CD4-positive, alpha-beta T cell (primary cell): Measurements from ENCODE around the gene PLCB1. TPM values are rescaled to one million over a fixed set of nuclear protein-coding genes. Genes with fewer than 3 reads are reported as not detected.
A peak's percentile ranks its signal among the peaks of the same experiment; 100 is the strongest.

ENCODE experiments used
- ATAC-seq: fragments of 200-7000 bp; cut with Tn5 transposase; one replicate; pipeline ENCODE4 v1.10.0; 2022; ENCODE audit warnings: mild to moderate bottlenecking; ENCODE audit not compliant: poor library complexity
- CTCF ChIA-PET: fragments of 350-600 bp; sonication (Branson Sonifier 250); formaldehyde crosslinking; loops from one replicate; lab custom pipeline; 2021; ENCODE audit warnings: antibody characterized with exemption, inconsistent platforms; lab: Charles Lee
- POLR2A ChIA-PET: fragments of 350-600 bp; sonication (Branson Sonifier 250); formaldehyde crosslinking; loops from one replicate; lab custom pipeline; 2021; ENCODE audit warnings: antibody characterized with exemption, inconsistent platforms; lab: Charles Lee
- DNase-seq, 14 experiments: peaks; one replicate each; pipeline ENCODE4 v3.0.0-alpha.2; 2013 to 2020; ENCODE audit warnings: mixed read lengths in 2 of 14
- H3K27ac ChIP-seq, 2 donors: one replicate each; pipeline versions ENCODE4 v1.5.1 to v1.7.0; 2013; ENCODE audit warnings: low read length in 2 of 2, low read depth in 1 of 2, mild to moderate bottlenecking in 1 of 2
- H3K27me3 ChIP-seq, 2 experiments: 1 replicate in 1 of 2; 2 replicates in 1 of 2; pipeline versions ENCODE4 v1.6.1 to v1.7.0; 2013; ENCODE audit warnings: low read length in 2 of 2, control low read depth in 1 of 2, mild to moderate bottlenecking in 1 of 2, moderate library complexity in 1 of 2; ENCODE audit not compliant: insufficient read depth in 2 of 2, control insufficient read depth in 1 of 2
- H3K36me3 ChIP-seq: one replicate; pipeline ENCODE4 v1.6.1; 2013; ENCODE audit warnings: low read length, control low read depth; ENCODE audit not compliant: insufficient read depth
- H3K4me1 ChIP-seq: one replicate; pipeline ENCODE4 v1.6.1; 2013; ENCODE audit warnings: low read length, control low read depth; ENCODE audit not compliant: insufficient read depth
- H3K4me3 ChIP-seq: one replicate; pipeline ENCODE4 v1.5.1; 2013; ENCODE audit warnings: mild to moderate bottlenecking, low read length, moderate library complexity
- H3K9me3 ChIP-seq, 2 experiments: 1 replicate in 1 of 2; 2 replicates in 1 of 2; pipeline versions ENCODE4 v1.6.1 to v1.7.0; 2013; ENCODE audit warnings: low read length in 2 of 2, mild to moderate bottlenecking in 2 of 2, control low read depth in 1 of 2, moderate library complexity in 1 of 2; ENCODE audit not compliant: control insufficient read depth in 1 of 2, insufficient read depth in 1 of 2
- H3K27ac Mint-ChIP-seq: one replicate; pipeline ENCODE4 v1.8.0; 2020; ENCODE audit warnings: mixed read lengths
- H3K27me3 Mint-ChIP-seq: one replicate; pipeline ENCODE4 v1.8.0; 2021; ENCODE audit warnings: mixed read lengths
- H3K36me3 Mint-ChIP-seq: one replicate; pipeline ENCODE4 v1.8.0; 2021; ENCODE audit warnings: low read depth, mixed read lengths
- H3K4me1 Mint-ChIP-seq: one replicate; pipeline ENCODE4 v1.8.0; 2021; ENCODE audit warnings: low read depth, mixed read lengths
- H3K4me3 Mint-ChIP-seq: one replicate; pipeline ENCODE4 v1.8.0; 2020; ENCODE audit warnings: mild to moderate bottlenecking, mixed read lengths
- H3K9me3 Mint-ChIP-seq: one replicate; pipeline ENCODE4 v1.8.0; 2020; ENCODE audit warnings: mixed read lengths
- CTCF ChIP-seq: fragments of 200-600 bp; IDR thresholded peaks from one replicate; pipeline ENCODE4 v1.8.0; 2022; ENCODE audit warnings: antibody characterized with exemption, mild to moderate bottlenecking
- intact Hi-C, 2 experiments: fragments of 100-400 bp; cut with DNase I in 1 of 2; cut with micrococcal nuclease in 1 of 2; formaldehyde crosslinking; loops; one replicate each; pipeline versions ENCODE4 v1.15.1 to v1.9.0; 2023 to 2025; cut with DNase I, micrococcal nuclease
- total RNA-seq, 174 experiments: library from RNA in 2 of 174; stranded (reverse) in 2 of 174; gene quantifications; one replicate each; pipeline ENCODE4 v1.2.3 and lab custom pipeline; 2021 to 2026

Gene PLCB1
- total RNA-seq, 2 experiments from 2014 or later = 3.8 to 5.6 TPM

DNA sequence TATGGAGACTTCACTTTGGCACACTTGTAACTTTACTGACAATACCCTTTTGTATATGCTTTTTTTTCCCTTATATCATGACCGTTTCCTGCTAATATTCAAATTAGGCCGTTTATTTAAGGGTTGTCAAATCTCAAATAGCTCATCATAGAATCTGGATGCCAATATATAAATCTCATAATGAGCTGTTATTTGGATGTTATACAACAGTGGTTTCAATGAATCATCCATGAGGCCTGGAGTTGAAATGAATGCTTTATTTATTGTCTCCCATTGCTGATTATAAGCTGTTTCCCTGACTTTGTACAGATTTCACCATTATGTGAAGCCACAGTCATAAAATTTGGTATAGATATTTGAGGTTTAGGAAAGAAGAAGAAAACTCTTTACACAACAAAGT lies 256.1 kb downstream of the PLCB1 start:
- TF ChIP-seq CTCF = no peak
- Mint-ChIP-seq H3K27ac (no peak overlapping the region), H3K4me1 (peaks cover 4% of the 10 kb centered on the region), H3K27me3 (no peaks in the 10 kb centered on the region), H3K4me3 (no peak overlapping the region), H3K9me3 (no peaks in the 10 kb centered on the region), H3K36me3 (no peaks in the 10 kb centered on the region)
- H3K36me3 ChIP-seq = no peaks in the 10 kb centered on the region
- no peak for ATAC-seq
- CTCF ChIA-PET = interaction anchor here (0.7 to 1.2 kb wide), 2 partner anchors 306 to 344 kb away, joined by 3 to 4 read pairs; no protein-coding TSS in a partner anchor
- no peak overlapping the region for H3K4me3 ChIP-seq
- H3K4me1 ChIP-seq = no peaks in the 10 kb centered on the region
- intact Hi-C loops = loop anchor here (2.0 to 10.0 kb wide), 2 partner anchors 343 to 453 kb away; no protein-coding TSS in a partner anchor
- POLR2A ChIA-PET = interaction anchor here (1.6 kb wide), 1 partner anchor 344 kb away, joined by 5 read pairs; no protein-coding TSS in a partner anchor
- H3K27me3 ChIP-seq = no peaks in the 10 kb centered on the region
- DNase-seq = no peak
- no peak overlapping the region for H3K27ac ChIP-seq
- H3K9me3 ChIP-seq = no peaks in the 10 kb centered on the region

GRCh38 chr20:8388707-8389106 lies 256.6 kb downstream of the PLCB1 start:
- intact Hi-C loops = loop anchor here (1.0 to 10.0 kb wide), 4 partner anchors 256 to 454 kb away; partner anchors contain the start of gene PLCB1 (in 2 of the 2)
- Mint-ChIP-seq H3K27me3 (no peaks in the 10 kb centered on the region), H3K4me1 (peaks cover 4% of the 10 kb centered on the region), H3K36me3 (no peaks in the 10 kb centered on the region), H3K27ac (no peak overlapping the region), H3K4me3 (no peak overlapping the region), H3K9me3 (no peaks in the 10 kb centered on the region)
- Histone ChIP-seq H3K9me3 (no peaks in the 10 kb centered on the region), H3K27ac (no peak overlapping the region), H3K27me3 (no peaks in the 10 kb centered on the region), H3K36me3 (no peaks in the 10 kb centered on the region), H3K4me3 (no peak overlapping the region), H3K4me1 (no peaks in the 10 kb centered on the region)
- no peak for TF ChIP-seq CTCF
- ChIA-PET POLR2A (no interaction called here), CTCF (interaction anchor here (0.7 to 1.2 kb wide), 2 partner anchors 257 to 345 kb away, joined by 4 read pairs; no protein-coding TSS in a partner anchor)
- no peak for DNase-seq
- no peak for ATAC-seq

- Mint-ChIP-seq H3K4me1 (peaks cover 4% of the 10 kb centered on the region), H3K9me3 (no peaks in the 10 kb centered on the region), H3K27ac (no peak overlapping the region), H3K27me3 (no peaks in the 10 kb centered on the region), H3K36me3 (no peaks in the 10 kb centered on the region), H3K4me3 (no peak overlapping the region)
- no peaks in the 10 kb centered on the region for H3K4me1 ChIP-seq
- CTCF ChIA-PET = interaction anchor here (2.7 kb wide), 1 partner anchor 346 kb away, joined by 7 read pairs; no protein-coding TSS in a partner anchor
- DNase-seq (peak in 3 of 14 experiments; percentile 42 to 63 (median 58)), ATAC-seq (no peak)
- H3K36me3 ChIP-seq = no peaks in the 10 kb centered on the region
- H3K4me3 ChIP-seq = no peak overlapping the region
- no peak overlapping the region for H3K27ac ChIP-seq
- peak; percentile 70 for TF ChIP-seq CTCF
- H3K27me3 ChIP-seq = no peaks in the 10 kb centered on the region
- POLR2A ChIA-PET = no interaction called here
- intact Hi-C loops = loop anchor here (1.0 to 10.0 kb wide), 4 partner anchors 257 to 455 kb away; partner anchors contain the start of gene PLCB1 (in 2 of the 2)
- no peaks in the 10 kb centered on the region for H3K9me3 ChIP-seq
Observed at GRCh38 chr20:8389381-8390036, 257.4 kb downstream of the PLCB1 start.
